Liver (tissue), 9 donors: Measurements from ENCODE around the gene NBAS. TPM values are rescaled to one million over a fixed set of nuclear protein-coding genes. Genes with fewer than 3 reads are reported as not detected.

Experiments used
- DNase-seq: peaks from one replicate; pipeline ENCODE4 v3.0.0-alpha.2; 2017; ENCODE audit warnings: low spot score
- H3K27ac ChIP-seq, 2 donors: one replicate each; pipeline ENCODE4 v1.7.0; 2013; ENCODE audit warnings: inconsistent platforms in 2 of 2, low read length in 2 of 2, control low read depth in 1 of 2, low read depth in 1 of 2, mild to moderate bottlenecking in 1 of 2
- H3K27me3 ChIP-seq, 4 donors: one replicate each; pipeline versions ENCODE4 v1.6.1 to v1.7.0; 2013; ENCODE audit warnings: low read length in 3 of 4, inconsistent platforms in 1 of 4, mild to moderate bottlenecking in 1 of 4, moderate library complexity in 1 of 4; ENCODE audit not compliant: control insufficient read depth in 4 of 4, insufficient read depth in 4 of 4
- H3K36me3 ChIP-seq, 4 donors: one replicate each; pipeline versions ENCODE4 v1.6.1 to v1.7.0; 2013; ENCODE audit warnings: low read length in 3 of 4, mild to moderate bottlenecking in 3 of 4, low read depth in 1 of 4, moderate library complexity in 1 of 4; ENCODE audit not compliant: control insufficient read depth in 4 of 4, insufficient read depth in 3 of 4
- H3K4me1 ChIP-seq, 4 donors: one replicate each; pipeline versions ENCODE4 v1.6.1 to v1.7.0; 2013; ENCODE audit warnings: low read length in 3 of 4, mild to moderate bottlenecking in 3 of 4, moderate library complexity in 1 of 4; ENCODE audit not compliant: control insufficient read depth in 4 of 4, insufficient read depth in 4 of 4
- H3K4me3 ChIP-seq, 3 donors: one replicate each; pipeline versions ENCODE4 v1.6.1 to v1.7.0; 2013; ENCODE audit warnings: low read length in 3 of 3, control low read depth in 1 of 3, low read depth in 1 of 3, mild to moderate bottlenecking in 1 of 3
- H3K9ac ChIP-seq, 2 donors: one replicate each; pipeline ENCODE4 v1.7.0; 2013; ENCODE audit warnings: low read length in 2 of 2, mild to moderate bottlenecking in 2 of 2, moderate library complexity in 2 of 2, control low read depth in 1 of 2, low read depth in 1 of 2
- H3K9me3 ChIP-seq, 4 donors: one replicate each; pipeline versions ENCODE4 v1.6.1 to v1.7.0; 2013; ENCODE audit warnings: low read length in 3 of 4; ENCODE audit not compliant: control insufficient read depth in 4 of 4
- EGR1 ChIP-seq, 2 donors: IDR thresholded peaks; 2 replicates each; pipeline ENCODE4 v1.6.1; 2016 to 2018; ENCODE audit warnings: antibody characterized with exemption in 2 of 2, low read depth in 2 of 2
- FOXA1 ChIP-seq: IDR thresholded peaks from 2 replicates; pipeline ENCODE4 v1.6.1; 2016; ENCODE audit warnings: antibody characterized with exemption
- FOXA2 ChIP-seq: IDR thresholded peaks from 2 replicates; pipeline ENCODE4 v1.6.1; 2016; ENCODE audit warnings: antibody characterized with exemption
- GABPA ChIP-seq, 2 donors: IDR thresholded peaks in 1 of 2; conservative IDR thresholded peaks in 1 of 2; 2 replicates each; pipeline ENCODE4 v1.6.1; 2016; ENCODE audit warnings: antibody characterized with exemption in 2 of 2, mild to moderate bottlenecking in 1 of 2, moderate library complexity in 1 of 2
- HNF4A ChIP-seq, 2 donors: conservative IDR thresholded peaks; 2 replicates each; pipeline ENCODE4 v1.6.1; 2016; ENCODE audit warnings: antibody characterized with exemption in 2 of 2, mild to moderate bottlenecking in 2 of 2
- HNF4G ChIP-seq: IDR thresholded peaks from 2 replicates; pipeline ENCODE4 v1.6.1; 2016; ENCODE audit warnings: antibody characterized with exemption
- JUND ChIP-seq, 2 donors: IDR thresholded peaks; 2 replicates each; pipeline ENCODE4 v1.6.1; 2016; ENCODE audit warnings: antibody characterized with exemption in 2 of 2
- NR2F2 ChIP-seq: IDR thresholded peaks from 2 replicates; pipeline ENCODE4 v1.6.1; 2016; ENCODE audit warnings: antibody characterized with exemption
- RXRA ChIP-seq, 2 donors: IDR thresholded peaks; 2 replicates each; pipeline ENCODE4 v1.6.1; 2017 to 2018; ENCODE audit warnings: antibody characterized with exemption in 2 of 2, mild to moderate bottlenecking in 1 of 2
- SP1 ChIP-seq: IDR thresholded peaks from 2 replicates; pipeline ENCODE4 v1.6.1; 2018; ENCODE audit warnings: antibody characterized with exemption, mild to moderate bottlenecking
- TAF1 ChIP-seq: conservative IDR thresholded peaks from 2 replicates; pipeline ENCODE4 v1.6.1; 2016; ENCODE audit warnings: antibody characterized with exemption, mild to moderate bottlenecking
- YY1 ChIP-seq: IDR thresholded peaks from 2 replicates; pipeline ENCODE4 v1.6.1; 2016; ENCODE audit warnings: antibody characterized with exemption, mild to moderate bottlenecking
- WGBS: extraction: QIAGEN DNeasy Blood & Tissue Kit; methylation state at CpG from one replicate; pipeline ENCODE4 v1.1.7; 2013; 5-methylcytosine and 5-hydroxymethylcytosine counted together
- polyA plus RNA-seq, 2 donors: library from polyadenylated mRNA; stranded (reverse) in 1 of 2; unstranded in 1 of 2; fragments of 200-250 nt in 1 of 2; fragments of >200 nt in 1 of 2; fragmentation: Nextera tagmentation in 1 of 2; extraction: Ambion mirVana in 1 of 2; gene quantifications; one replicate each; pipeline versions ENCODE4 v1.2.1 to v1.2.3, GENCODE V29; 2013 to 2015
- total RNA-seq, 2 donors: library from RNA; depleted of rRNA; stranded (reverse); fragments of >200 nt; gene quantifications; one replicate each; pipeline ENCODE4 v1.2.3, GENCODE V29; 2014
- TF ChIP-seq, protein P1 (sequence below): IDR thresholded peaks from 2 replicates; pipeline ENCODE4 v1.6.1; 2016; ENCODE audit warnings: antibody characterized with exemption
- TF ChIP-seq, protein P2 (sequence below): IDR thresholded peaks from 2 replicates; pipeline ENCODE4 v1.6.1; 2016; ENCODE audit warnings: antibody characterized with exemption
- TF ChIP-seq, protein P3 (sequence below): IDR thresholded peaks from 2 replicates; pipeline ENCODE4 v1.6.1; 2016; ENCODE audit warnings: antibody characterized with exemption, mild to moderate bottlenecking
- TF ChIP-seq, protein P4 (sequence below): IDR thresholded peaks from 2 replicates; pipeline ENCODE4 v1.6.1; 2016; ENCODE audit warnings: antibody characterized with exemption
- TF ChIP-seq, protein P5 (sequence below): fragments of 150-350 bp; IDR thresholded peaks from 2 replicates; pipeline ENCODE4 v1.5.1; 2017; ENCODE audit warnings: improper control_type of control experiment, low read depth, low read length; ENCODE audit not compliant: missing input control
- donor health status: healthy.
- donor health status: healthy.
- donor health status: healthy.
- donor health status: healthy.
- donor health status: healthy.

NBAS gene
- total and polyA plus RNA-seq, 4 donors, result 10.5 to 40.0 (median 18.9) TPM

DNA sequence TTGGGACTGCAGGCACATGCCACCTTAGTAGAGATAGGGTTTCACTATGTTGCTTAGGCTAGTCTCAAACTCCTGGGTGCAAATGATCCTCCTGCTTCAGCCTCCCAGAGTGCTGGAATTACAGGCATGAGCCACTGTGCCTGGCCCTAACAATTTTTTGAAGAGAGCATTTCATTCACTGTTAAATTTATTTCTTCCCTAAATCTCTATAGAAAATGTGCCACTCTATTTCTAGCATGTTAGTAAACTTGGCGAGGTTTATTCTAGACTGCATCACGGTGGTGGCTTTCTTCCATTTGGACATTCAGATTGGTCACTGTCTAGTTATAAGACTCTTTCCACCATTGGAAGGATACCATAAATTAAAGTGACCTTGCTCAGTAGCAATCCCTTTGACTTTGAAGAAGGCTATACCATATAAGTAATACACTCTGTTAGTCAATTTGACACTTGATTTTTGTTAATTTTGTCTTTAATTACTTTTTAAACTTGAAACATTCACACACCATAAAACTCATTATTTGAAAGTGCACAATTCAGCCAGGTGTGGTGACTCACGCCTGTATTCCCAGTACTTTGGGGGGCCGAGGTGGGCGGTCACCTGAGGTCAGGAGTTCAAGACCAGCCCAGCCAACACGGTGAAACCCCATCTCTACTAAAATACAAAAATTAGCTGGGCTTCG, 46.7 kb upstream of the NBAS start:
- WGBS, result 96% methylated on average over 7 of the region's 7 CpGs

DNA sequence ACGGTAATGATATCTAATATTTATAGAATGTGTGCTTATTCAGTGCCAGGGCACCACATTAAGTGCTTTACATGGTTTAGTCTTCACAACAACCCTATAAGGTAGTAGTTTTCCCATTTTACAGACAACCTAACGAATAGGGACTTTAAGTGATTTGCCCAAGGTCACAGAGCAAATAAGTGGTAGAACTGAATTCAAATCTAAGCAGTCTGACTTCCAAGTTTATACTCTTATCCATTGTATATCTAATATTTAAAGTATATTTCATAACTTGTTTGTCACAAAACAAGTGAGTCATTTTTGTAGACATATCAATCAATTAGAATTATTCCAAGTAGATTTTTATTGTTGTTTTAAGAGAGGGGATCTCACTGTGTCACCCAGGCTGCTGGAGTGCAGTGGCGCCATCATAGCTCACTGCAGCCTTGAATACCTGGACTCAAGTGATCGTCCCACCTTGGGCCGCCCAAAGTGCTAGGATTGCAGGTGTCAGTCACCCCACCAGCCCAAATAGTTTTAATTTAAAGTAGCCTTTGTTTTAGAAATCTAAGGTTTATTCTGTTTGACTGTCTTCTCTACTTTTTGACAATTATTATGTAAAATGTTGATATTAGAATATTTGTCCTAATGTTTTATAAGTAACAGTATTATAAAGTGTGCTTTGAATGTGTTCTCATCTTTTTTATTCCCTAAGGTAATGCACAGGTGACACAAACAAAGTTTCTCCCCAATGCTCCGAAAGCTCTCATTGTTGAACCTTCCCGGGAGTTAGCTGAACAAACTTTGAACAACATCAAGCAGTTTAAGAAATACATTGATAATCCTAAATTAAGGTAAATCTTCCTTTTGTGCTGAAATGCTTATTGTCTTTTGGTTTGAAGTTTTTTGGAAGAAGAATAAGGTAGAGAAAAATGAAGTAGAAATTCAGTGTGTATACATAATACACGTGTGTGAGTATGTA, 45.6 kb upstream of the NBAS start:
- no peak for TF ChIP-seq HNF4G
- TF ChIP-seq FOXA2, result no peak
- TF ChIP-seq, protein P1, sequence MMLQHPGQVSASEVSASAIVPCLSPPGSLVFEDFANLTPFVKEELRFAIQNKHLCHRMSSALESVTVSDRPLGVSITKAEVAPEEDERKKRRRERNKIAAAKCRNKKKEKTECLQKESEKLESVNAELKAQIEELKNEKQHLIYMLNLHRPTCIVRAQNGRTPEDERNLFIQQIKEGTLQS, result no peak
- TF ChIP-seq YY1, result no peak
- no peak for TF ChIP-seq GABPA (IDR thresholded peaks at IDR 0.05 in 1 of 2, conservative IDR thresholded peaks at IDR 0.05 in 1 of 2)
- no peak for TF ChIP-seq HNF4A (conservative IDR thresholded peaks at IDR 0.05)
- no peak for TF ChIP-seq TAF1
- TF ChIP-seq JUND (IDR thresholded peaks at IDR 0.05), result no peak
- TF ChIP-seq, protein P2, sequence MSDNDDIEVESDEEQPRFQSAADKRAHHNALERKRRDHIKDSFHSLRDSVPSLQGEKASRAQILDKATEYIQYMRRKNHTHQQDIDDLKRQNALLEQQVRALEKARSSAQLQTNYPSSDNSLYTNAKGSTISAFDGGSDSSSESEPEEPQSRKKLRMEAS, result no peak
- no peak for TF ChIP-seq EGR1 (IDR thresholded peaks at IDR 0.05; ENCODE audit: low read depth in 2 of 2)
- no peak for TF ChIP-seq NR2F2
- TF ChIP-seq FOXA1, result no peak
- TF ChIP-seq RXRA (IDR thresholded peaks at IDR 0.05), result no peak
- TF ChIP-seq SP1, result no peak
- TF ChIP-seq, protein P3, sequence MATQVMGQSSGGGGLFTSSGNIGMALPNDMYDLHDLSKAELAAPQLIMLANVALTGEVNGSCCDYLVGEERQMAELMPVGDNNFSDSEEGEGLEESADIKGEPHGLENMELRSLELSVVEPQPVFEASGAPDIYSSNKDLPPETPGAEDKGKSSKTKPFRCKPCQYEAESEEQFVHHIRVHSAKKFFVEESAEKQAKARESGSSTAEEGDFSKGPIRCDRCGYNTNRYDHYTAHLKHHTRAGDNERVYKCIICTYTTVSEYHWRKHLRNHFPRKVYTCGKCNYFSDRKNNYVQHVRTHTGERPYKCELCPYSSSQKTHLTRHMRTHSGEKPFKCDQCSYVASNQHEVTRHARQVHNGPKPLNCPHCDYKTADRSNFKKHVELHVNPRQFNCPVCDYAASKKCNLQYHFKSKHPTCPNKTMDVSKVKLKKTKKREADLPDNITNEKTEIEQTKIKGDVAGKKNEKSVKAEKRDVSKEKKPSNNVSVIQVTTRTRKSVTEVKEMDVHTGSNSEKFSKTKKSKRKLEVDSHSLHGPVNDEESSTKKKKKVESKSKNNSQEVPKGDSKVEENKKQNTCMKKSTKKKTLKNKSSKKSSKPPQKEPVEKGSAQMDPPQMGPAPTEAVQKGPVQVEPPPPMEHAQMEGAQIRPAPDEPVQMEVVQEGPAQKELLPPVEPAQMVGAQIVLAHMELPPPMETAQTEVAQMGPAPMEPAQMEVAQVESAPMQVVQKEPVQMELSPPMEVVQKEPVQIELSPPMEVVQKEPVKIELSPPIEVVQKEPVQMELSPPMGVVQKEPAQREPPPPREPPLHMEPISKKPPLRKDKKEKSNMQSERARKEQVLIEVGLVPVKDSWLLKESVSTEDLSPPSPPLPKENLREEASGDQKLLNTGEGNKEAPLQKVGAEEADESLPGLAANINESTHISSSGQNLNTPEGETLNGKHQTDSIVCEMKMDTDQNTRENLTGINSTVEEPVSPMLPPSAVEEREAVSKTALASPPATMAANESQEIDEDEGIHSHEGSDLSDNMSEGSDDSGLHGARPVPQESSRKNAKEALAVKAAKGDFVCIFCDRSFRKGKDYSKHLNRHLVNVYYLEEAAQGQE, result no peak
- TF ChIP-seq, protein P4, sequence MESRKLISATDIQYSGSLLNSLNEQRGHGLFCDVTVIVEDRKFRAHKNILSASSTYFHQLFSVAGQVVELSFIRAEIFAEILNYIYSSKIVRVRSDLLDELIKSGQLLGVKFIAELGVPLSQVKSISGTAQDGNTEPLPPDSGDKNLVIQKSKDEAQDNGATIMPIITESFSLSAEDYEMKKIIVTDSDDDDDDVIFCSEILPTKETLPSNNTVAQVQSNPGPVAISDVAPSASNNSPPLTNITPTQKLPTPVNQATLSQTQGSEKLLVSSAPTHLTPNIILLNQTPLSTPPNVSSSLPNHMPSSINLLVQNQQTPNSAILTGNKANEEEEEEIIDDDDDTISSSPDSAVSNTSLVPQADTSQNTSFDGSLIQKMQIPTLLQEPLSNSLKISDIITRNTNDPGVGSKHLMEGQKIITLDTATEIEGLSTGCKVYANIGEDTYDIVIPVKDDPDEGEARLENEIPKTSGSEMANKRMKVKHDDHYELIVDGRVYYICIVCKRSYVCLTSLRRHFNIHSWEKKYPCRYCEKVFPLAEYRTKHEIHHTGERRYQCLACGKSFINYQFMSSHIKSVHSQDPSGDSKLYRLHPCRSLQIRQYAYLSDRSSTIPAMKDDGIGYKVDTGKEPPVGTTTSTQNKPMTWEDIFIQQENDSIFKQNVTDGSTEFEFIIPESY, result no peak
- TF ChIP-seq, protein P5, sequence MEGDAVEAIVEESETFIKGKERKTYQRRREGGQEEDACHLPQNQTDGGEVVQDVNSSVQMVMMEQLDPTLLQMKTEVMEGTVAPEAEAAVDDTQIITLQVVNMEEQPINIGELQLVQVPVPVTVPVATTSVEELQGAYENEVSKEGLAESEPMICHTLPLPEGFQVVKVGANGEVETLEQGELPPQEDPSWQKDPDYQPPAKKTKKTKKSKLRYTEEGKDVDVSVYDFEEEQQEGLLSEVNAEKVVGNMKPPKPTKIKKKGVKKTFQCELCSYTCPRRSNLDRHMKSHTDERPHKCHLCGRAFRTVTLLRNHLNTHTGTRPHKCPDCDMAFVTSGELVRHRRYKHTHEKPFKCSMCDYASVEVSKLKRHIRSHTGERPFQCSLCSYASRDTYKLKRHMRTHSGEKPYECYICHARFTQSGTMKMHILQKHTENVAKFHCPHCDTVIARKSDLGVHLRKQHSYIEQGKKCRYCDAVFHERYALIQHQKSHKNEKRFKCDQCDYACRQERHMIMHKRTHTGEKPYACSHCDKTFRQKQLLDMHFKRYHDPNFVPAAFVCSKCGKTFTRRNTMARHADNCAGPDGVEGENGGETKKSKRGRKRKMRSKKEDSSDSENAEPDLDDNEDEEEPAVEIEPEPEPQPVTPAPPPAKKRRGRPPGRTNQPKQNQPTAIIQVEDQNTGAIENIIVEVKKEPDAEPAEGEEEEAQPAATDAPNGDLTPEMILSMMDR, result no peak
- H3K9ac ChIP-seq, result no peak overlapping the region
- no peak for DNase-seq
- H3K4me1 ChIP-seq, result no peaks in the 10 kb centered on the region
- H3K27me3 ChIP-seq, result no peaks in the 10 kb centered on the region
- peaks cover 25 to 81% (median 77%) of the 10 kb centered on the region in 4 donors for H3K36me3 ChIP-seq
- H3K9me3 ChIP-seq, result no peaks in the 10 kb centered on the region
- H3K27ac ChIP-seq, result no peak overlapping the region
- whole genome bisulfite sequencing, result 93% methylated on average over 8 of the region's 8 CpGs
- H3K4me3 ChIP-seq, result no peak overlapping the region

More for the DNA sequence above, 46.7 kb upstream of the NBAS start:
- H3K4me1 ChIP-seq, result no peaks in the 10 kb centered on the region
- TF ChIP-seq YY1, result no peak
- no peak for TF ChIP-seq HNF4A (conservative IDR thresholded peaks at IDR 0.05)
- TF ChIP-seq GABPA (IDR thresholded peaks at IDR 0.05 in 1 of 2, conservative IDR thresholded peaks at IDR 0.05 in 1 of 2), result no peak
- TF ChIP-seq, protein P2, result no peak
- no peak for TF ChIP-seq RXRA (IDR thresholded peaks at IDR 0.05)
- TF ChIP-seq JUND (IDR thresholded peaks at IDR 0.05), result no peak
- TF ChIP-seq FOXA1, result no peak
- TF ChIP-seq NR2F2, result no peak
- no peaks in the 10 kb centered on the region for H3K9me3 ChIP-seq
- H3K27me3 ChIP-seq, result no peaks in the 10 kb centered on the region
- H3K36me3 ChIP-seq, result peaks cover 20 to 70% (median 67%) of the 10 kb centered on the region in 4 donors
- no peak overlapping the region for H3K27ac ChIP-seq
- H3K9ac ChIP-seq, result no peak overlapping the region
- DNase-seq, result no peak
- no peak overlapping the region for H3K4me3 ChIP-seq
